PC-9 (cell line): ENCODE data around the gene EIF4G3.

Experiments used
- CTCF ChIP-seq: fragments of 200-600 bp; sonication (generic); conservative IDR thresholded peaks from 2 replicates; pipeline ENCODE4 v1.6.1; 2017; ENCODE audit warnings: mixed run types, antibody characterized with exemption, mild to moderate bottlenecking, moderate library complexity
- EZH2 ChIP-seq: fragments of 200-600 bp; sonication (generic); IDR thresholded peaks from 2 replicates; pipeline ENCODE4 v1.8.0; 2017; ENCODE audit warnings: antibody characterized with exemption, low read depth

DNA sequence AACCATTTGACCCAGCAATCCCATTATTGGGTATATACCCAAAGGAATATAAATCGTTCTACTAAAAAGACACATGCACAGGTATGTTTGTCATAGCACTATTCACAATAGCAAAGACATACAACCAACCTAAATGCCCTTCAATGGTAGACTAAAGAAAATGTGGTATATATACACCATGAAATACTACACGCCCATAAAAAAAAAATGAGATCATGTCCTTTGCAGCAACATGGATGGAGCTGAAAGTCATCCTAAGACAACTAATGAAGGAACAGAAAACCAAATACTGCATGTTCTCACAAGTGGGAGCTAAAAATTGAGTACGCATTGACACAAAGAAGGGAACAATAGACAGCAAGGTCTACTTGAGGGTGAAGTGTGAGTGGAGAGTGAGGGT, 72.0 kb downstream of the EIF4G3 start:
- no peak for TF ChIP-seq CTCF
- TF ChIP-seq EZH2: no peak
